GM18507 (cell line): Measurements from ENCODE around the gene SEMA5B.

Experiments used
- DNase-seq: peaks from one replicate; pipeline ENCODE4 v3.0.0; 2011; ENCODE audit warnings: low read depth; ENCODE audit not compliant: insufficient read length; ENCODE audit errors: extremely low spot score
- FAIRE-seq: peaks from 2 replicates; lab custom pipeline; 2011; peaks lifted over from hg19 to GRCh38; lab: Jason Lieb, UNC

The SEMA5B gene

DNA sequence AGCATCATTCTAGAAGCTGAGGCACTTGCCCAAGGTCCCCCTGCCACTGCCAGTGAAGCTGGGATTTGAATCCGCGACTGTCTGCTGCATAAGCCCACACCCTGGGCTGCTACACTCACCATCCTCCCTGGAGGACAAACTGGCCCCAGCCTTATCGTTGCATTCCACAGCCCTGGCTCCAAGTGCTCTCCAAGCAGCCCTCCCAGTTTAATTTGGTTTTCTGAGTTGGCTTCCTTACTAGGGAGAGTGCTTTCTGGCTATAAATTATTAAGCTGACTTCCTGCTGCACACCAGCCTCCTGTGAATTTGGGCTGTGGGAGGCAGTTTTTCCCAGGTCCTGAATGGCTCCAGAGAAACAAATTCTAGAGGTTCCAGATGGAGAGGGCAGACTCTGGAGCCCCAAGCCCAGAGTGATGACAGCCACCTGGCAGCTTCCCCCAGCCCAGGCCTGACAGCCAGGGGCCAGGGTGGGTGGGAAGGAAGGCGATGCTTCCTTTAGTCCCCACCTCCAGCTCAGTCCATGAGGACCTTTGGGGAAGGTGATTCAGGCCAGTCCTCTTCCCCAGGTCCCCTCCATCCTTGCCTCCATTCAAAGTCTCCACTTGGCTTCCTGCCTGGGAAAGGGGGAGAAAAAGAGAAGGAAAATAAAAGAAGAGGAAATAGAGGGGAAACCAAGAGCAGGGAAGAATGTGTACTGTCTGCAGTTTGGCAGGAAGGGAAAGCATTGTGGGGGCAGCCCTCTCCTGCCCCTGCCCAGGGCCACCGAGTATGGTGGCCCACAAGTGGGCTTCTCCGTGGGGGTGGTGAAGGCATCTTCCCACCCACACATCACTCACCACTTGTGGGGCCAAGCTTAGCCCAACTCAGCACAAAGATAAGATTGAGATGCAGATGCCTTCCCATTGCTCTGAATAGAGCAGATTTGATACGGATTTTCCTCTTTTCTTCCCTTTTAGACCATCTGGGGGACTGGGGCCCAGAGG lies 69.6 kb downstream of the SEMA5B start:
- DNase-seq = no peak
- FAIRE-seq = no peak

DNA sequence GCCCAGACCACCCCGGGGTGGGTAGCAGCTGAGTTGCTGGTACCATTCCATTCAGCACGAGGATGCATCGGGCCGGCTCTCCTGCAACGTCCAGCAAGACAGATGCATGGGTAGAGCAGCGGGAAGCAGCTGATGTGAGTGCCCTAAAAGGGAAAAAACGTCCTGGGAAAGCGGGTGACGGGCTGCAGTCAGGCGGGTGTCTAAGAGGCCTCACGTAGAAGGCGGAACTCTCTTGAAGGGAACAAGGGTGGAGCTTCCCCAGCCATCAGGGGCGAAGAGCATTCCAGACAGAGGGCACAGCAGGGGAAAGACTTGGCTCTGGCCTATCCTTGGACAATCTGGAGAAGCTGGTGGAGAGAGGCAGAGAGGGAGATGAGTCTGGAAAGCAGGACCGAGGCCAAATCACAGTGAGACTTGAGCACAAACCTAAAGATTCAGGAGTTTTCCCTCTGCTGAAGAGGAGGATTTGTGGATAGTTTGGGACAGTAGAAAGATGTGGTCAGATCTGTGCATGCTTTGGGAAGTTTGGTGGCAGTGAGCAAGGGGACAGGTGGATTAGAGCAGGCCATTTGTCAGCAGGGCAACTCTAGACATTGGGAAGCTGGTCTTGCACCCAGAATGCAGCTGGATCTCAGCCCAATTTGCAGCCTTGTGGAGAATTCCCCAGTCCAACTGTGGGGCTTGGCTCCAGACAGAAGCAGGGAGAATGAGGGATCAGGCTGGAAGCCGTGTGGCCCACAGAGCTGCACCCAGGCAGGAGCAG lies 70.7 kb downstream of the SEMA5B start:
- DNase-seq (no peak), FAIRE-seq (no peak)

DNA sequence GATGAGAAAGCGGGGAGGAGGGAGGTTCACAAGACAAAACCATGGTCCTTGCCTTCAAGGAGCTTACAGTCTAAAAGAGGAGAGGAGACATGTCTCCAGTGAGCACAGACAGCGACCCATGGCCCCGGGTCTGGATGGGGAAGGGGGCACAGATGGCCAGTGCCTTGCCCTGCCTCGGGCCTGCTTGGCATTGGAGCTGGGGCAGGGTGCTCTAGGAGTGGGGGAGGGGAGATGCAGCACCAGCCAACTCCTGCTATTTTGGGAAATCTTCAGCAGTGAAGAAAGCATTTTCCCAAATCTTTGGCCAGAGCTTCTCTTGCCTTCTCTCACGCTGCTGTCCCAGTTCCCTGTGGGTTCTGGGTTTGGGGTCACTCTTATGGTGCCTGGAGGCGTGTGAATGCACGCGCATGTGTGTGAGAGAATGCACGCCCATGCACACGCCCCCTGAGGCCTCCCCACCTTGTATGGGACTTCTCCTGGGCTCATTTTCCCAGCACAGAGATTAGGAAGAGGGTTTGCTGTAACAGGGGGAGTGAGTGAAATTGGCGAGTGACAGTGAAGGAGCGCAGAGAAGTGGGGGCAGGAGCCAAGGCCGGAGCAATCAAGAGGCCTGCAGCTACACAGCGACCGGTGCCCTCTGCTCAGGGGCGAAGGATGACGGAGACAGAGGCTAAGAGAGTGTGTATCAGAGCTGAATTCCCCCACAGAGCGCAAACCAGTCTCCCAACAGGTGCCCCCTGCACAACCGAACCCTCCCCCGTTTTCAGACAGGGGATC lies 71.5 kb downstream of the SEMA5B start:
- FAIRE-seq = no peak
- no peak for DNase-seq

DNA sequence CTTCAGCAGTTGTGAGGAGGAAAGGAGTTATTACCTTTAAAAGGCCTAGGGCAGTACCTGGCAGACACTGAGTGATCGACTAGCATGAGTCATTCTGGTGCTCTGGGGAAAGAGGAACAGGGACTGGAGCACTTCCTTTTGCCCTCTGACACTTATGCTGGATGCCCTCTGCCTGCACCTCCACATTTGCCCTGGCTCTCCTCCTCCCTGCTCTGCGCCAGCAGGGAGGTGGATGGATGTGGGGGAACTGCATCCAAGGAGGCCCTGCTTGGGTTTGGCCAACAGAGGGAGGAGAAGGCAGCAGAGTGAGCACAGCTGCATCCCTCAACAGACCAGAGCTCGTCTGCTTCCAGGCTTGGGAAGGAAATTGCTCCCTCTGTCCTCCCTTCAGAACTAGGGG lies 75.0 kb downstream of the SEMA5B start:
- FAIRE-seq = peak; percentile 67
- peak; percentile 45 for DNase-seq

DNA sequence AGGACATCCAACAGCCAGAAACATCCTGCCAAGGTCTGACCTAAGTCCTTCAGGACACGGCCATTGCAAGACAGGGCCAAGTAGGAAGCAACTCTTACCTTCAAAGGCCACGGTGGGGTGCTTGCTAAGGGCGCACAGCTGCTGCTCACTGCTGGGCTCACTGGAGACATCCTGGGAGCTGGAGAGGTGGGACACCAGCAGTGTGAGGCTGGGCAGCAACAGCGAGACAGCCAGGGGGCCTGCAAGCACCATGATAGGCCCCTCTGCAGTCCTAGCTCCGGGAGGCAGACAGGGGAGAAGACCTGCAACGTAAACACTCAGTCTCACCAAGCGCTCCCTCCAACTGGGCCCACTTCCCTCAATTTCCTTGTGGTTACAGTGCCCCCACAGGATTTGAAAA lies 79.2 kb downstream of the SEMA5B start:
- FAIRE-seq (no peak), DNase-seq (no peak)

DNA sequence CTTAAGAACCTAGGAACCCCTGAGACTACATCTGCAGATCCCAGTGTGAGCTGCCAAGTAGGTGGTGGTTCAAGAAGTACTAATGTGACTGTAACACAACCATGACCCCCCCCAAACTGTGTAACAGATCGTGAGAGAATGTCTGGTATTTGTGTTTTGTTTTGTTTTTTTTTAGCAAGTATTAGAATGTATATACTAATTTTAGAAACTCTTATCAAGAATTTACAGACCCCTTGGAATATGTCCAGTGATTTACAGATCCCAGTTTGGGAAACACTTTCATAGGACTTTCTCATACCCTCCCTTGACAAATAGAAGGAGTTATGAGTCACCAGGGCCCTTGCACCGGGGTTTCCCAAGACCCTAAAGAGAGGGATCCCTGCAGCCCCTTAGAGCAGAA lies 79.8 kb downstream of the SEMA5B start:
- FAIRE-seq = no peak

DNA sequence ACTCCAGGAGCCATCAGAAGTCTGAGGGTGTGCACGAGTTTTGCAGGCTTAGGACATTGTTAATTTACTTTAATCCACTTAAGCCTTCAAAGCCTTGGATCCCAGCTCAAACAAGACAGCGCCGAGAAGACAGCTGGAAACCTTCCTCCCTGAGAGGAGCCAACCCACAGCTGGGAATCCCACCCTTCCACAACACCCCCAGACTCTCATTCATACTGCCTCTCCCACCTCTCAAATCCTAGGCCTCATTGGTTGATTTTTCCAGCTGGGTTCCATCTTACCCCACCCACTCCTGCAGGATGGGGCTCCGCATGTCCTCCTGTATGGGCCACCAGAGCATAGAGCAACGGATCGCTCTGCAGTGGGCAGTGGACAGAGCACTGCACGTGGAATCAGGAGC lies 80.4 kb downstream of the SEMA5B start:
- FAIRE-seq (no peak), DNase-seq (no peak)

More for the DNA sequence above, 79.8 kb downstream of the SEMA5B start:
- DNase-seq = no peak

DNA sequence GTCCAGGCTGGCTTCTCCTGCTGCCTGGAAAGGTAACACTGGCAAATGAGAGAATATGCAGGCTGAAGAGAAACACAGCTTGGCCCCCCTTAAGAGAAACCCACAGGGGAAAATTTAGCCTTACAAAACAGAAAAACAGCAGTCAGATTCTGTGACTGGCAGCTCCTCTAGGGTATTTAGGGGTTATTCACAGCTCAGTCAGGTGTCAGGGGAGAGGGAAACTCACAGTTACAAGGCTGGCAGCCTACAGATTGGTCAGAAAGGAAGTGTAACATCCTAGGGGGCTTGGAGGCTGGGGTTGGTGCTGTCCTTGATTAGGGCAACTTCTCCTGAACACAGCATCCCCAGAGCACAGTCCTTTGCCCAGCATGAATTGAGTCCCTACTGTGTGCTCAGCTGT lies 81.4 kb downstream of the SEMA5B start:
- FAIRE-seq (no peak), DNase-seq (no peak)

DNA sequence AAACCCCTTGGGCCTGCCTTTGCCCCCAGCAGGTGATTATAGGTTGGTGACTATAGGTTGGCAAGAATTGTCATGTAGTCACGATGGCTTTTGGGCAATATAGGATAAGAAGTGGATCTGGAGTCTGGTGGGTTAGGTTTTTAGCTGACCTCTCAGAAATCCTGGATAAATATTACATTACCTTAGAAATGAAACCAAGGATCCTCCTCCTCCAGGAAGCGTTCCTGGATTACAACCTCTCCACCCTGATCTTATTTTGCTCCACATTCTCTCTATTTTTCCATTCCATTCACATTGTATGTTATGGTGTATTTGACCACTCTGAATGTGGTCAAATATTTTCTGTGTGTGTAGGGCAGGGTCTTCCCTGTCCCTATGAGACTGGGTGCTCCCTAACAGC lies 82.3 kb downstream of the SEMA5B start:
- FAIRE-seq (no peak), DNase-seq (no peak)

DNA sequence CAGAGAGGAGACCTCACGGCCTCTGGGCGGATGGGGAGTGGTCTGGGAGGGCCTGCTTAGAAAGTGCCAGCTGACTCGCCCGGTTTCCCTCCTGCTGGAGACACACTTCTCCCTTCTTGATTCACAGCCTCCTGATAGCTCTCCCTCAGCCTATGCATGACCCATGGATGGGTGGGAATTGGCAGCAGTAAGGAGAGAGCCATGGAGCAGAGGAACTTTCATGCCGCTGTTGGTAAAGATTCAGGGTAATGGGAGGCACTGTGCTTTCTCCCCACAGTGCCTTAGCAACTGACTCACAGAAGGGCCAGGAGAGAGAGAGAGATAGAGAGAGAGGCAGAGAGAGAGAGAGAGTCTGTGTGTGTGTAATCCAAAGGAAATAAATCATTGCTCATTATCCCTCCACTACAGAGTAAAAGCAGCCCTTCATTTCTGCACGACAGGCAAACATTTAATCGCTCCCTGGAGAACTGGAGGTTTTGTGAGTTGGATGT lies 82.8 kb downstream of the SEMA5B start:
- DNase-seq (no peak), FAIRE-seq (no peak)

DNA sequence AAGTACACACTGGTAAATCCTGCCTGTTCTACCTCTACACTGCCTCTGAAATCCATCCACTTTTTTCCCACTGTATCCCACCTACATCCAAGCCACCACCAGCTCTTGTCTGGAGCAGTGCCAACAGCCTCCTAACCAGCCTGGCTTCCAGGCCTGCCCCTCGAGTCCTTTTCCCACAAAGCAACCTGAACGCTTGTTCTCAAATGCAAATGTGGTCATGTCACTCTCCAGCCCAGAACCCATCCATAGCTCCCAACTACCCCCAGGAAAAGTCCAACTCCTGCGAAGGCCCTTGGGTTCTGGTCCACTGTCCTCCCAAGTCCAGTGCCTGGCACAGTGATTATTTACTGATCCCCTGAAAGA lies 83.8 kb downstream of the SEMA5B start:
- FAIRE-seq = no peak

DNA sequence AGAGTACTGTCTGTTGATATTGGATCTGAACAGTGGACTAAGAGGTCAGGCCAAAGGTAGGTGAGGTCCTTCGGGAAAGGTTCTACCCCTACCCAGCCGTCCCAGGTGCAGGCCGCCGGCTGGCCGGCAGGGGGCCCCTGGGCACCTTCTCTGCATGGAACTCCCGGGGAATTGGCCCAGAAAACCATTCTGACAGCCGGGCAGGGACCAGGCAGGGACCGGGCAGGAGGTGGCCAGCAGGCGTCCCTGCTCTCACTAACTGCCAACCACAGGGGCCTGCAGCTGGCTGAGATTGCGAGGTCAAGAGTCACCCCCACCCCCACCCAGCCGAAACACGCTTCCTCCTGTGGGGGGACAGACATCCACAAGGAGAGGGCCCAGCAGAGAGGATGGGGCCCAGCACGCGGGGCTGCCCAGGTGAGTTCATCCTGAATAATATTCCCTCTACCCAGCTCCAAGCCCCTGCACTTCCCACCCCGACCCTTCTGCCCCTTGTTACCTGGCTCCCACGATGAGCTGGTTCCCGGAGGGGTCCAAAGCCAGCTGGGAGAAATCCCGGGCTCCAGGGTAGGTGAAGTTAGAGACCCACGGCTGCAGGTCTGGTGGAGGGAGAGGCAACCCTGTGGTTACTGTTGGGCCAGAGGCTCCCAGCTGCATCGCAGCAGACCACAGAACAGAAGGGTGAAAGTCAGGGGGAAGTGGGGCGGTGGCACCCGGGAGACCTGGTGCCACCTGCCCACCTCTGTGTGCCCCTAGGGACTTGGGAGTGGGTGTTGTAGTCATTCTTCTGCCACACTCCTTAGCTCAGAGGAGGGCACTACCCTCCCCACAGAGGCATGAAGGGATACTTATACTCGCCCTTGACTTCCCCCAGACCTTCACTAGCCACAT lies 84.4 kb downstream of the SEMA5B start:
- peak; percentile 49 for FAIRE-seq
- DNase-seq = peak; percentile 69

More for the DNA sequence above, 83.8 kb downstream of the SEMA5B start:
- no peak for DNase-seq

DNA sequence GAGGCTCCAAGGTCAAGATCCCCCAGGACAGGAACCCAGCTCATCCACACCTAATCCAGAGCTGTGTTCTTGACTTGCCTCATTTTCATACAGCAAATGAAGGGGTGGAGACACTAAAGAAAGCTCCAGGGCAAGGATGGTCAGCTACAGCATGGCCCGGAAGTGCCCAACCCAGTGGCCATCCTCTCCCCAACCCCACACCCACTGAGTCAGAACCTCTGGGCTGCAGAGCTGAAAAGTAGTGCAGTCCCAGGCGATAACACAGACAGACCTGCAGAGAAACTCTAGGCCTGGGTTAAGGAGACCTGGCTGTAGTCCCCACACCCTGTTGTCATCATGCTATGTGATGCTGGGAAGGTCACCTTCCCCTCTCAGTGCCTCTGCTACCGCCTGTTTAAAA lies 85.3 kb downstream of the SEMA5B start:
- no peak for DNase-seq
- FAIRE-seq = no peak

DNA sequence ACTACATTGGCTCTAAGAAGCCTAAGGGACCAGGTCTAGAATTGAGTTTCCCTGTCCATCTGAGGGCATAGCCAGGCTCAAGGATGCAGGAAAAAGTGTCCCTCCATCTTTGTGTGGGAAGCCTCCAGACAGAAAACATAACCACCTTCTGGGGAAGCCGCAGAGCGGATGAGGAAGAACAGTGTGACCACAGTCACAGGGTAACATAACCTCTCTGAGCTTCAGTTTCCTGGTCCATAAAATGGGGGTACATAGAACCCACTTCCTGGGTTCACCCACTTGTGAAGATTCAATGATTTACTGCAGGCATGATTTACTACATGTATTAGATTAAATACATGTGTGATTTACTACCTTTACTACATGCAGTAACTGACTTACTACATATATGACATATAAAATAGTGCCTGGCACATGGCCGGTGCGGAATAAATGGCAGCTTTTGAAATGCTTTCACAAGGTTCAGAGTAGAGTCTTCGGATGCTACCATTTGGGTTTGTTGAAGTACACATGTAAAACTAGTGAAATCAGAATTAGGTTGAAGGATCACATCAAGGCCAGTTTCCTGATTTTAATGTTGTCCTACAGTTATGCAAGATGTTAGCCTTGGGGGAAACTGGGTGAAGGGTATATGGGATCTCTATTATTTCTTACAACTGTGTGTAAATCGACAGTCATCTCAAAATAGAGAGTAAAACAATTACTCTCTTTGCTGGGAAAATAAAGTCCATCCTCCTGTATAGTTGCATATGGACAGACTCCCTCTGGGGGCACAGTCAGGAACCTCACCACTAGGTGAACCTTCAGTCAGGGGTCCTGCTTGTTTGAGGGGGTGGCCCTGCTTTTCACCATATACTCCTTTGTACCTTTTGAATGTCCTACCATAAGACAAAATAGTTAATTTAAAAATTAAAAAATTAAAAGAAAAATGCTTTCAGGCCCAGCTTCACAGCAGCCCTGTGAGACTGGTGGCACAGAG lies 86.0 kb downstream of the SEMA5B start:
- DNase-seq (no peak), FAIRE-seq (no peak)

DNA sequence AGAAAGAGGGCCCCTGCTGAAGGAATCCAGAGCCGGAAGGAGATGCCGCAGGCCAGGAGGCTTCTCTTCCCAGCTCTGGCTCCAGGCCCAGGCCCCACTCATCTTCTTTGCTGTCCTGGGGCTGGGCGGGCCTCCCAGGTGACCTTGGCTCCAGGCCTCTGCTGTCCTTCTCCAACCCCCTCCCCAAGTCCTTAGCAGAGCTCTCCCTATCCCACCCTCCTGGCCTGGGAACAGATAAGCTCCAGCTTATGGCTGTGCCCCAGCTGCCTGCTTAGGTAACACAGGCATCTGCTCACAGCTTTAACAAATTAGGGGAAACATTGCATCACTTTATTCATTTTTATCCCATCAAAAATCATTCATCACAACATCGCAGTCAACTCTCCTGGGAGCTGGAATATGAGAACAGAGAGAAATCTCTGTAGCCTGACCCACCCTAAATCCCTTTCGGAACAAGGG lies 86.9 kb downstream of the SEMA5B start:
- FAIRE-seq (no peak), DNase-seq (no peak)

DNA sequence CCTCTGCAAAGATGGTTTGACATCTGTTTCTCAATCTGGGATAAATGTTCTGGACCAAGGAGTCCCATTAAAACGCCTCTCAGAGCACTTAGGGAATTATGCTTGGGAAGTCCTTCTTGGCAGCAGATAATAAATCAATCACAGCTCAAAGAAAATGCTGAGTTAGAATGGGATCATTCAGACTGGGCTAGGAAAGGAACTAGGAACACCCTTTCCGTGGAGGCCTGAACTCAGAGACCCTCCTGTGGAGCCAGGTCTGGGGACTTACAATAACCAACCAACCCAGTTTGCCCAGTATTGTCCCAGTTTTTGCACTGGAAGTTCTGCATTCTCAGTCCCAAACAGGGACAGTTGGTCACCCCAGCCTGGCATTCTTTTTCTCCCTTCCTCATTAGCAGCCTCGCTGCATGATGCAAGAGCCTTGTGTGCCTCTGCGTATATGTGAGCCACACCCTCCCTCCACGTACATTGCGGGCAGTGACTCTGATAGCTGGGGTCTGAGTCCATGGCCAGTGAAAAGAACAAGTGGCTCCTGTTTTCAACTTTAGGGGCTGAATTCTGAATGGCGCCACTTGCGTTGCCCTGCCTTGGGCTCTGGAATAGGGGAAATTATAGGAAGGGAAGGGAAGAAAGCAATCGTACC lies 88.7 kb downstream of the SEMA5B start:
- no peak for DNase-seq
- no peak for FAIRE-seq

DNA sequence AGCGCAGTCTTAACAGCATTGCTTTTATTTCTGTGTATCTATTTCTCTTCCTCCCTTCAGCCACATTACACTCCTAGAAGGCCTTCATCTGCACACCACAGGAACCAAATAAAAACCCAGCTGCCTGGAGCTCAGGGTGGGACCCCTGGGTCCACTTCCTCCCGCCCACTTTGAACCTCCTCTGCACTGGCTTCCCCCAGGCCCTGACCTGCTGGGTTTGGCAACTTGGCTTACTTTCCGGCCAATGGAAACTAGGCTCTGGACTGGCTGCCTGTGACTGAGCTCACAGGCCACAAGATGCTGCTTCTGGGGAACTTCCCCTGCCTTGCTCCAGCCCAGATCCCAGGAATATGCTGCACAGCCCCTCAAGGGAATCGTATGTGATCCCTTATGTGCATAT lies 89.8 kb downstream of the SEMA5B start:
- DNase-seq (no peak), FAIRE-seq (no peak)
